ENCODE results near the gene NEIL1. TPM values are rescaled to one million over a fixed set of nuclear protein-coding genes. Genes with fewer than 3 reads are reported as not detected.

The NEIL1 gene
- total and polyA plus RNA-seq, 2 experiments from 2014 or later, result 25.4 to 27.6 TPM

GRCh38 chr15:75364881-75365280 is 18.0 kb downstream of the NEIL1 start:
- Histone ChIP-seq H3K9me2 (replicated peaks; ENCODE audit: insufficient read depth) (no peaks in the 10 kb centered on the region), H3K4me1 (ENCODE audit: insufficient read depth) (peaks cover 8% of the 10 kb centered on the region), H4K20me1 (ENCODE audit: insufficient read depth, poor library complexity, severe bottlenecking) (no peaks in the 10 kb centered on the region), H2AFZ (no peak overlapping the region), H3K9me3 (ENCODE audit: low read depth) (no peaks in the 10 kb centered on the region), H3K79me2 (peaks cover 13% of the 10 kb centered on the region), H3K27me3 (no peaks in the 10 kb centered on the region), H3K4me2 (no peak overlapping the region), H3K4me3 (no peak overlapping the region), H3K27ac (no peak overlapping the region), H3K36me3 (replicated peaks; ENCODE audit: insufficient read depth, low read depth) (no peaks in the 10 kb centered on the region)
- 94% methylated on average over 6 of the region's 6 CpGs for WGBS (ENCODE audit: low lambda C conversion rate, missing lambda C conversion rate)
- no peak for DNase-seq (ENCODE audit: low spot score)
- no peak for TF ChIP-seq CTCF (IDR thresholded peaks at IDR 0.05; ENCODE audit: poor library complexity)
- no peak for TF ChIP-seq EZH2 (IDR thresholded peaks at IDR 0.05; ENCODE audit: borderline replicate concordance)
- no peak for TF ChIP-seq EZH2phosphoT487 (IDR thresholded peaks at IDR 0.05; ENCODE audit: low read depth, severe bottlenecking, unreplicated experiment)

- DNase-seq (ENCODE audit: low spot score), result no peak
- 97% methylated on average over 3 of the region's 3 CpGs for WGBS (ENCODE audit: low lambda C conversion rate, missing lambda C conversion rate)
Observed at GRCh38 chr15:75366163-75366562, 19.3 kb downstream of the NEIL1 start.

GRCh38 chr15:75367006-75367405 is 20.2 kb downstream of the NEIL1 start:
- no peaks in the 10 kb centered on the region for H3K9me3 ChIP-seq (ENCODE audit: low read depth)
- peaks cover 29% of the 10 kb centered on the region for H3K79me2 ChIP-seq
- TF ChIP-seq EZH2 (IDR thresholded peaks at IDR 0.05; ENCODE audit: borderline replicate concordance), result no peak
- TF ChIP-seq EZH2phosphoT487 (IDR thresholded peaks at IDR 0.05; ENCODE audit: low read depth, severe bottlenecking, unreplicated experiment), result no peak
- no peak for TF ChIP-seq CTCF (IDR thresholded peaks at IDR 0.05; ENCODE audit: poor library complexity)
- H4K20me1 ChIP-seq (ENCODE audit: insufficient read depth, poor library complexity, severe bottlenecking), result no peaks in the 10 kb centered on the region
- H3K9me2 ChIP-seq (replicated peaks; ENCODE audit: insufficient read depth), result no peaks in the 10 kb centered on the region
- peaks cover 11% of the 10 kb centered on the region for H3K4me1 ChIP-seq (ENCODE audit: insufficient read depth)
- peak overlapping the region; percentile 85 for H3K4me2 ChIP-seq
- no peaks in the 10 kb centered on the region for H3K36me3 ChIP-seq (replicated peaks; ENCODE audit: insufficient read depth, low read depth)
- DNase-seq (ENCODE audit: low spot score), result no peak
- no peak overlapping the region for H3K4me3 ChIP-seq
- no peak overlapping the region for H3K27ac ChIP-seq
- no peaks in the 10 kb centered on the region for H3K27me3 ChIP-seq
- H2AFZ ChIP-seq, result no peak overlapping the region

More at GRCh38 chr15:75366163-75366562, 19.3 kb downstream of the NEIL1 start:
- peaks cover 25% of the 10 kb centered on the region for H3K79me2 ChIP-seq
- no peaks in the 10 kb centered on the region for H3K36me3 ChIP-seq (replicated peaks; ENCODE audit: insufficient read depth, low read depth)
- H3K9me2 ChIP-seq (replicated peaks; ENCODE audit: insufficient read depth), result no peaks in the 10 kb centered on the region
- no peak overlapping the region for H3K4me3 ChIP-seq
- H3K4me2 ChIP-seq, result no peak overlapping the region
- no peaks in the 10 kb centered on the region for H3K9me3 ChIP-seq (ENCODE audit: low read depth)
- peaks cover 11% of the 10 kb centered on the region for H3K4me1 ChIP-seq (ENCODE audit: insufficient read depth)
- no peak overlapping the region for H3K27ac ChIP-seq
- H3K27me3 ChIP-seq, result no peaks in the 10 kb centered on the region
- H2AFZ ChIP-seq, result no peak overlapping the region
- TF ChIP-seq EZH2phosphoT487 (IDR thresholded peaks at IDR 0.05; ENCODE audit: low read depth, severe bottlenecking, unreplicated experiment) (no peak), CTCF (IDR thresholded peaks at IDR 0.05; ENCODE audit: poor library complexity) (no peak), EZH2 (IDR thresholded peaks at IDR 0.05; ENCODE audit: borderline replicate concordance) (no peak)
- no peaks in the 10 kb centered on the region for H4K20me1 ChIP-seq (ENCODE audit: insufficient read depth, poor library complexity, severe bottlenecking)

GRCh38 chr15:75367406-75367912 is 20.6 kb downstream of the NEIL1 start:
- H3K4me2 ChIP-seq, result peak overlapping the region; percentile 85
- H3K36me3 ChIP-seq (replicated peaks; ENCODE audit: insufficient read depth, low read depth), result no peaks in the 10 kb centered on the region
- H2AFZ ChIP-seq, result no peak overlapping the region
- peaks cover 29% of the 10 kb centered on the region for H3K79me2 ChIP-seq
- TF ChIP-seq EZH2phosphoT487 (IDR thresholded peaks at IDR 0.05; ENCODE audit: low read depth, severe bottlenecking, unreplicated experiment), result no peak
- no peak overlapping the region for H3K4me3 ChIP-seq
- no peaks in the 10 kb centered on the region for H3K9me3 ChIP-seq (ENCODE audit: low read depth)
- 43% methylated on average over 7 of the region's 7 CpGs for WGBS (ENCODE audit: low lambda C conversion rate, missing lambda C conversion rate)
- H3K9me2 ChIP-seq (replicated peaks; ENCODE audit: insufficient read depth), result no peaks in the 10 kb centered on the region
- H3K4me1 ChIP-seq (ENCODE audit: insufficient read depth), result peaks cover 11% of the 10 kb centered on the region
- peak overlapping the region; percentile 46 for H3K27ac ChIP-seq
- no peaks in the 10 kb centered on the region for H4K20me1 ChIP-seq (ENCODE audit: insufficient read depth, poor library complexity, severe bottlenecking)
- no peak for DNase-seq (ENCODE audit: low spot score)
- H3K27me3 ChIP-seq, result no peaks in the 10 kb centered on the region

Data from hepatocyte (in vitro differentiated cells).